Measurements from ENCODE around the gene OSBPL3.

OSBPL3 gene

GRCh38 chr7:24902276-24902675 is 77.7 kb downstream of the OSBPL3 start:
- no peak overlapping the region for H3K4me3 ChIP-seq (ENCODE audit: low read depth, low read length)
- TF ChIP-seq CTCF (IDR thresholded peaks at IDR 0.05; ENCODE audit: control insufficient read depth, extremely low read depth, insufficient read depth) = no peak
- DNase-seq (ENCODE audit: low read depth) = no peak

DNA sequence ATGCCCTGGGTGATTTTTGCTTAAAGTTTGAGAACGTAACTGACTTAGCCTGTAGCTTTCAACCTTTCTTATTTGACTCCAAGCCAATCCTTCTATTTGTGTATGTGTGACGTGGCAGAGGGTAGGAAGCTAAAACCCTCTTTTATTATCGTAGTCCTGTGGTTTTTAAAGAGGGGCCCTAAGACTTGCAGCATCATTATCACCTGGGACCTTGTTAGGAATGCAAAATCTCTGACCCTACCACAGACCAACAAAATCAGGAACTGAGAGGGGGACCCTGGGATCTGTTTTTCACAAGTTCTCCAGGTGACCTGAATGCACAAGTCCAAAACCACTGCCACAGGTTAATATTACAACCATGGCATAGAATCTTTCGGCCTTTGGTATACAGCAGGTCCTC is 80.1 kb downstream of the OSBPL3 start:
- no peak overlapping the region for H3K4me3 ChIP-seq (ENCODE audit: low read depth, low read length)
- no peak for TF ChIP-seq CTCF (IDR thresholded peaks at IDR 0.05; ENCODE audit: control insufficient read depth, extremely low read depth, insufficient read depth)
- DNase-seq (ENCODE audit: low read depth) = no peak

DNA sequence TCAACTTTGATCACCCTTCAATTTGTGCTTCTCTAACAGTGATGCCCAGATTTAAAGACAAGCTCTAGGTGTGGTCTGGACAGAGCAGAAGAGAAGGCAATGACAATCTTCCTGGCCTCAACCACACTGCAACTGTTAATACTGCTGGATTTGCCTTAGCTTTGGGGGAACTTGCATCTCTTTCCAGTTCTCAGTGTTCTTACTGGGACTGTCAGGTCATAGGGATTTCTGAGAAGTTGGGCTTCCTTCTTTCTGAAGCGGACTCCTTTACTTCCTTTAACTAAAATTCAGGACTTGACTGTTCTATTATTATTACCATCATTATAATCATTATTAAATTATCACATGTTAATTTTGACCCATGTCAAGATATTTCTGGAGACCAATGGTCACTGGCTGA is 80.8 kb downstream of the OSBPL3 start:
- H3K4me3 ChIP-seq (ENCODE audit: low read depth, low read length) = no peak overlapping the region
- DNase-seq (ENCODE audit: low read depth) = no peak
- no peak for TF ChIP-seq CTCF (IDR thresholded peaks at IDR 0.05; ENCODE audit: control insufficient read depth, extremely low read depth, insufficient read depth)

- no peak overlapping the region for H3K4me3 ChIP-seq (ENCODE audit: low read depth, low read length)
- no peak for DNase-seq (ENCODE audit: low read depth)
- TF ChIP-seq CTCF (IDR thresholded peaks at IDR 0.05; ENCODE audit: control insufficient read depth, extremely low read depth, insufficient read depth) = no peak
These were observed 81.3 kb downstream of the OSBPL3 start for GRCh38 chr7:24898691-24899090.

- no peak overlapping the region for H3K4me3 ChIP-seq (ENCODE audit: low read depth, low read length)
These were observed 83.9 kb downstream of the OSBPL3 start for GRCh38 chr7:24896031-24896501.

GRCh38 chr7:24894429-24895221 is 85.4 kb downstream of the OSBPL3 start:
- no peak for DNase-seq (ENCODE audit: low read depth)
- 0 out of 2 replicates have a peak, but pooled peaks have one; percentile 6 for TF ChIP-seq CTCF (IDR thresholded peaks at IDR 0.05; ENCODE audit: control insufficient read depth, extremely low read depth, insufficient read depth)
- H3K4me3 ChIP-seq (ENCODE audit: low read depth, low read length) = no peak overlapping the region

More at GRCh38 chr7:24896031-24896501, 83.9 kb downstream of the OSBPL3 start:
- DNase-seq (ENCODE audit: low read depth) = no peak
- no peak for TF ChIP-seq CTCF (IDR thresholded peaks at IDR 0.05; ENCODE audit: control insufficient read depth, extremely low read depth, insufficient read depth)
